ENCODE data around the gene MRPL52. TPM values are rescaled to one million over a fixed set of nuclear protein-coding genes. Genes with fewer than 3 reads are reported as not detected.
A peak's percentile ranks its signal among the peaks of the same experiment; 100 is the strongest.

Gene MRPL52
- total RNA-seq, 1 experiment from 2014 or later, result 89.5 TPM

GRCh38 chr14:22830443-22831010, 840 bp downstream of the MRPL52 start:
- in situ Hi-C loops (cut with HindIII; ENCODE audit: low pct_unique_long_range_greater_than_20kb, low sequenced_read_pairs), result no loop called here
- Histone ChIP-seq H3K9me3 (ENCODE audit: control insufficient read depth, insufficient read depth, low read depth, low read length) (no peaks in the 10 kb centered on the region), H3K4me3 (ENCODE audit: low read depth in 2 of 2, low read length in 2 of 2) (peak overlapping the region; percentile 70 to 75), H3K27ac (ENCODE audit: low read length) (peak overlapping the region; percentile 86), H3K4me1 (ENCODE audit: control insufficient read depth, insufficient read depth, low read length) (peaks cover 4% of the 10 kb centered on the region; the same call in 1 of the 2 replicates), H3K27me3 (ENCODE audit: control insufficient read depth, insufficient read depth, low read length) (no peaks in the 10 kb centered on the region), H3K36me3 (ENCODE audit: control insufficient read depth, insufficient read depth, low read length) (peaks cover 10% of the 10 kb centered on the region)
- intact Hi-C loops (cut with micrococcal nuclease; ENCODE audit: unreplicated experiment), result no loop called here
- DNase-seq (ENCODE audit: low read depth, low spot score) (no peak), ATAC-seq (no peak)
- no peak for TF ChIP-seq POLR2AphosphoS5 (IDR thresholded peaks at IDR 0.05; ENCODE audit: low read depth, low read length)
- no peak for TF ChIP-seq SIN3A (IDR thresholded peaks at IDR 0.05; ENCODE audit: borderline replicate concordance, insufficient read depth, low read depth, low read length)
- TF ChIP-seq, protein P1, sequence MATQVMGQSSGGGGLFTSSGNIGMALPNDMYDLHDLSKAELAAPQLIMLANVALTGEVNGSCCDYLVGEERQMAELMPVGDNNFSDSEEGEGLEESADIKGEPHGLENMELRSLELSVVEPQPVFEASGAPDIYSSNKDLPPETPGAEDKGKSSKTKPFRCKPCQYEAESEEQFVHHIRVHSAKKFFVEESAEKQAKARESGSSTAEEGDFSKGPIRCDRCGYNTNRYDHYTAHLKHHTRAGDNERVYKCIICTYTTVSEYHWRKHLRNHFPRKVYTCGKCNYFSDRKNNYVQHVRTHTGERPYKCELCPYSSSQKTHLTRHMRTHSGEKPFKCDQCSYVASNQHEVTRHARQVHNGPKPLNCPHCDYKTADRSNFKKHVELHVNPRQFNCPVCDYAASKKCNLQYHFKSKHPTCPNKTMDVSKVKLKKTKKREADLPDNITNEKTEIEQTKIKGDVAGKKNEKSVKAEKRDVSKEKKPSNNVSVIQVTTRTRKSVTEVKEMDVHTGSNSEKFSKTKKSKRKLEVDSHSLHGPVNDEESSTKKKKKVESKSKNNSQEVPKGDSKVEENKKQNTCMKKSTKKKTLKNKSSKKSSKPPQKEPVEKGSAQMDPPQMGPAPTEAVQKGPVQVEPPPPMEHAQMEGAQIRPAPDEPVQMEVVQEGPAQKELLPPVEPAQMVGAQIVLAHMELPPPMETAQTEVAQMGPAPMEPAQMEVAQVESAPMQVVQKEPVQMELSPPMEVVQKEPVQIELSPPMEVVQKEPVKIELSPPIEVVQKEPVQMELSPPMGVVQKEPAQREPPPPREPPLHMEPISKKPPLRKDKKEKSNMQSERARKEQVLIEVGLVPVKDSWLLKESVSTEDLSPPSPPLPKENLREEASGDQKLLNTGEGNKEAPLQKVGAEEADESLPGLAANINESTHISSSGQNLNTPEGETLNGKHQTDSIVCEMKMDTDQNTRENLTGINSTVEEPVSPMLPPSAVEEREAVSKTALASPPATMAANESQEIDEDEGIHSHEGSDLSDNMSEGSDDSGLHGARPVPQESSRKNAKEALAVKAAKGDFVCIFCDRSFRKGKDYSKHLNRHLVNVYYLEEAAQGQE (IDR thresholded peaks at IDR 0.05; ENCODE audit: insufficient read depth in 1 of 2, low read depth in 2 of 2, low read length in 1 of 2), result no peak
- TF ChIP-seq CTCF (IDR thresholded peaks at IDR 0.05), result no peak
- ChIA-PET POLR2A (no interaction called here), CTCF (interaction anchor here (0.8 kb wide), 1 partner anchor 22 kb away, joined by 4 read pairs; no protein-coding TSS in a partner anchor)
- TSS peak; percentile 95 for BruUV-seq (replicated peaks)

DNA sequence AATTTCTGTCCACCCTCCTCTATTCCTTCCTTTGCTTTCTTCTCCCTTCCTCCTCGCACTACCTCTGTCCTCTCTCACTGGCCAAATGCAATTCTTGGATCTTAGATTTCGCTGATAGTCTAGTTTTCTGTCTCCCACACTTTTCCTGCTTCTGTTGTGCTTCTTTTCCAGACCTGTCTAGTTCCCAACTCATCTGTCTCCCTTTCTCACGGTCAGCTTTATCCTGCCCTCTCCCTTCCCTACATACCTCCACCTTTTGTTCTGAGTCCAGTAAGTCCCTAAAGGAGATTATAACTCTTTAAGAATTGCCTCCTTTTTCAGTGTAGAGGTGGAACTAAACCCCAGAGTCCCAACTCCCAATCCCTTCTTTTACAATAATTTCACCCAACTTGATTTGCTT, 5.8 kb downstream of the MRPL52 start:
- no peaks in the 10 kb centered on the region for H3K9me3 ChIP-seq (ENCODE audit: control insufficient read depth, insufficient read depth, low read depth, low read length)
- in situ Hi-C loops (cut with HindIII; ENCODE audit: low pct_unique_long_range_greater_than_20kb, low sequenced_read_pairs) (no loop called here), intact Hi-C loops (cut with micrococcal nuclease; ENCODE audit: unreplicated experiment) (no loop called here)
- ATAC-seq (no peak), DNase-seq (ENCODE audit: low read depth, low spot score) (no peak)
- CTCF ChIA-PET, result no interaction called here
- BruUV-seq (replicated peaks), result no TSS peak
- H3K27ac ChIP-seq (ENCODE audit: low read length), result no peak overlapping the region
- H3K4me3 ChIP-seq (ENCODE audit: low read depth in 2 of 2, low read length in 2 of 2), result no peak overlapping the region
- no peaks in the 10 kb centered on the region for H3K27me3 ChIP-seq (ENCODE audit: control insufficient read depth, insufficient read depth, low read length)
- H3K4me1 ChIP-seq (ENCODE audit: control insufficient read depth, insufficient read depth, low read length), result peaks cover 3% of the 10 kb centered on the region
- peaks cover 5% of the 10 kb centered on the region for H3K36me3 ChIP-seq (ENCODE audit: control insufficient read depth, insufficient read depth, low read length)
- TF ChIP-seq, protein P1 (IDR thresholded peaks at IDR 0.05; ENCODE audit: insufficient read depth in 1 of 2, low read depth in 2 of 2, low read length in 1 of 2), result no peak
- no peak for TF ChIP-seq TCF7L2 (IDR thresholded peaks at IDR 0.05; ENCODE audit: low read depth, low read length)
- no peak for TF ChIP-seq POLR2AphosphoS5 (IDR thresholded peaks at IDR 0.05; ENCODE audit: low read depth, low read length)
- no peak for TF ChIP-seq SIN3A (IDR thresholded peaks at IDR 0.05; ENCODE audit: borderline replicate concordance, insufficient read depth, low read depth, low read length)
- no peak for TF ChIP-seq CTCF (IDR thresholded peaks at IDR 0.05)
- POLR2A ChIA-PET, result no interaction called here
